Mammary epithelial cell (primary cell): Measurements from ENCODE around the gene KIFC3.

ENCODE experiments used
- CTCF ChIP-seq, 2 donors: IDR thresholded peaks in 1 of 2; conservative IDR thresholded peaks in 1 of 2; 2 replicates each; pipeline ENCODE4 v1.5.1; 2011 to 2012; ENCODE audit warnings: inconsistent platforms in 2 of 2, low read length in 2 of 2, mild to moderate bottlenecking in 2 of 2, control low read depth in 1 of 2, low read depth in 1 of 2; ENCODE audit not compliant: insufficient read depth in 1 of 2; ENCODE audit errors: extremely low read depth in 1 of 2
- EZH2 ChIP-seq: IDR thresholded peaks from 2 replicates; pipeline ENCODE4 v1.6.1; 2012; ENCODE audit warnings: low read length, inconsistent platforms, borderline replicate concordance

- TF ChIP-seq CTCF (conservative IDR thresholded peaks at IDR 0.05 in 1 of 2, IDR thresholded peaks at IDR 0.05 in 1 of 2; ENCODE audit: extremely low read depth in 1 of 2, insufficient read depth in 1 of 2, low read depth in 1 of 2, low read length in 2 of 2) (peak; percentile 60 to 68), EZH2 (no peak)
Measured at GRCh38 chr16:57720142-57720575, 82.1 kb downstream of the KIFC3 start.
